PC-3 (cell line): Measurements from ENCODE around the gene TBPL1. TPM values are rescaled to one million over a fixed set of nuclear protein-coding genes. Genes with fewer than 3 reads are reported as not detected.

Experiments
- ATAC-seq: fragments of 200-7000 bp; cut with Tn5 transposase; 2 replicates; pipeline ENCODE4 v1.9.1; 2020; ENCODE audit warnings: mild to moderate bottlenecking, moderate library complexity
- BruUV-seq: library from RNA; stranded (reverse); fragments of 400-500 nt; replicated peaks from 2 replicates; lab custom pipeline; 2021; lab: Mats Ljungman, UMichigan
- CTCF ChIA-PET: fragments of 300-600 bp; sonication (Branson Sonifier 250); formaldehyde crosslinking; loops from one replicate; lab custom pipeline; 2022; ENCODE audit warnings: antibody characterized with exemption; lab: Charles Lee
- POLR2A ChIA-PET: fragments of 300-600 bp; sonication (Branson Sonifier 250); formaldehyde crosslinking; loops from one replicate; lab custom pipeline; 2022; ENCODE audit warnings: antibody characterized with exemption; ENCODE audit not compliant: unreplicated experiment; lab: Charles Lee
- DNase-seq: peaks from one replicate; pipeline ENCODE4 v3.0.0-alpha.2; 2015
- H2AFZ ChIP-seq: fragments of 300-600 bp; sonication (generic); 2 replicates; pipeline ENCODE4 v1.6.0; 2016; ENCODE audit warnings: antibody characterized with exemption, low read length
- H3F3A ChIP-seq: fragments of 300-600 bp; sonication (generic); one replicate; pipeline ENCODE4 v1.6.0; 2017; ENCODE audit warnings: antibody characterized with exemption, low read length, control low read depth, mild to moderate bottlenecking; ENCODE audit not compliant: unreplicated experiment
- H3K27ac ChIP-seq: fragments of 300-600 bp; sonication (generic); 2 replicates; pipeline ENCODE4 v1.5.1; 2016; ENCODE audit warnings: mild to moderate bottlenecking, low read length
- H3K27me3 ChIP-seq: fragments of 300-600 bp; sonication (generic); 2 replicates; pipeline ENCODE4 v1.6.1; 2016; ENCODE audit warnings: low read length, mixed read lengths
- H3K36me3 ChIP-seq: fragments of 300-600 bp; sonication (generic); 2 replicates; pipeline ENCODE4 v1.6.1; 2016; ENCODE audit warnings: low read depth, mixed run types, low read length, mixed read lengths
- H3K4me1 ChIP-seq: fragments of 300-600 bp; sonication (generic); 2 replicates; pipeline ENCODE4 v1.5.1; 2016; ENCODE audit warnings: low read length; ENCODE audit not compliant: insufficient read depth
- H3K4me2 ChIP-seq: fragments of 300-600 bp; sonication (generic); 2 replicates; pipeline ENCODE4 v1.6.0; 2016; ENCODE audit warnings: low read length
- H3K4me3 ChIP-seq: fragments of 300-600 bp; sonication (generic); 2 replicates; pipeline ENCODE4 v1.5.1; 2016; ENCODE audit warnings: mild to moderate bottlenecking, low read length, mixed read lengths
- H3K79me2 ChIP-seq: fragments of 300-600 bp; sonication (generic); 2 replicates; pipeline ENCODE4 v1.6.1; 2017; ENCODE audit warnings: low read length, mixed read lengths
- H3K9ac ChIP-seq: fragments of 300-600 bp; sonication (generic); 2 replicates; pipeline ENCODE4 v1.6.0; 2016; ENCODE audit warnings: mild to moderate bottlenecking, low read length
- H3K9me2 ChIP-seq: fragments of 300-600 bp; sonication (generic); replicated peaks from 2 replicates; pipeline ENCODE4 v1.6.1; 2016; ENCODE audit warnings: mixed run types, low read length, mixed read lengths
- H3K9me3 ChIP-seq: fragments of 300-600 bp; sonication (generic); 2 replicates; pipeline ENCODE4 v1.6.1; 2016; ENCODE audit warnings: low read length, mixed read lengths
- H4K20me1 ChIP-seq: fragments of 300-600 bp; sonication (generic); 2 replicates; pipeline ENCODE4 v1.6.1; 2016; ENCODE audit warnings: low read length, mixed read lengths
- CTCF ChIP-seq: fragments of 300-600 bp; sonication (generic); conservative IDR thresholded peaks from 2 replicates; pipeline ENCODE4 v1.5.1; 2017; ENCODE audit warnings: antibody characterized with exemption, low read depth, mild to moderate bottlenecking, low read length
- EZH2 ChIP-seq: fragments of 300-600 bp; sonication (generic); IDR thresholded peaks from one replicate; pipeline ENCODE4 v1.6.1; 2017; ENCODE audit warnings: antibody characterized with exemption, mild to moderate bottlenecking, low read length; ENCODE audit not compliant: unreplicated experiment
- EZH2phosphoT487 ChIP-seq: fragments of 300-600 bp; sonication (generic); IDR thresholded peaks from 2 replicates; pipeline ENCODE4 v1.6.1; 2018; ENCODE audit warnings: mild to moderate bottlenecking, antibody characterized with exemption, low read length, borderline replicate concordance
- intact Hi-C: fragments of 100-400 bp; cut with micrococcal nuclease; formaldehyde crosslinking; loops from 2 replicates; pipeline ENCODE4 v1.9.0; 2023
- total RNA-seq: library from RNA; depleted of rRNA; stranded (reverse); fragments of >200 nt; gene quantifications from 2 replicates; pipeline ENCODE4 v1.2.3, GENCODE V29; 2014

TBPL1 gene
- total RNA-seq, 1 experiment from 2014 or later, result 30.8 TPM

GRCh38 chr6:134000443-134000842 lies 47.4 kb downstream of the TBPL1 start:
- H3K36me3 ChIP-seq, result no peaks in the 10 kb centered on the region
- H3K4me3 ChIP-seq, result no peak overlapping the region; the same call in 1 of the 2 replicates
- DNase-seq, result peak; percentile 65
- intact Hi-C loops, result no loop called here
- H4K20me1 ChIP-seq, result no peaks in the 10 kb centered on the region
- CTCF ChIA-PET, result no interaction called here
- POLR2A ChIA-PET, result no interaction called here
- BruUV-seq, result no TSS peak
- ATAC-seq, result no peak
- H3K9me3 ChIP-seq, result no peaks in the 10 kb centered on the region
- no peaks in the 10 kb centered on the region for H3K9me2 ChIP-seq
- no peaks in the 10 kb centered on the region for H3K27me3 ChIP-seq
- H3K27ac ChIP-seq, result 0 out of 2 replicates have a peak overlapping the region, but pooled peaks have one; percentile 33
- peak overlapping the region; percentile 62 for H3K4me2 ChIP-seq
- no peaks in the 10 kb centered on the region for H3K79me2 ChIP-seq
- H3K4me1 ChIP-seq, result peaks cover 39% of the 10 kb centered on the region
- no peaks in the 10 kb centered on the region for H3F3A ChIP-seq
- TF ChIP-seq EZH2phosphoT487, result no peak
- no peak for TF ChIP-seq CTCF
- TF ChIP-seq EZH2, result no peak
- no peak overlapping the region for H2AFZ ChIP-seq
- H3K9ac ChIP-seq, result no peak overlapping the region

GRCh38 chr6:134002821-134003220 lies 49.8 kb downstream of the TBPL1 start:
- ChIA-PET POLR2A (interaction anchor here (0.6 kb wide), 1 partner anchor 50 kb away, joined by 4 read pairs; the partner anchor contains the start of gene SLC2A12), CTCF (interaction anchor here (0.8 kb wide), 1 partner anchor 61 kb away, joined by 4 read pairs; no protein-coding TSS in a partner anchor)
- DNase-seq, result no peak

More at GRCh38 chr6:134002821-134003220, 49.8 kb downstream of the TBPL1 start:
- intact Hi-C loops, result no loop called here
- Histone ChIP-seq H3K27ac (peak overlapping the region; percentile 42; the same call in 1 of the 2 replicates), H3K27me3 (no peaks in the 10 kb centered on the region), H3K4me3 (no peak overlapping the region), H4K20me1 (no peaks in the 10 kb centered on the region), H3K4me1 (peaks cover 38% of the 10 kb centered on the region), H3K79me2 (no peaks in the 10 kb centered on the region), H3F3A (no peaks in the 10 kb centered on the region), H3K9me2 (no peaks in the 10 kb centered on the region), H3K9ac (no peak overlapping the region), H3K4me2 (peak overlapping the region; percentile 34), H2AFZ (peak overlapping the region; percentile 68), H3K9me3 (no peaks in the 10 kb centered on the region), H3K36me3 (no peaks in the 10 kb centered on the region)
- no TSS peak for BruUV-seq
- peak; percentile 42 for ATAC-seq
- TF ChIP-seq EZH2, result no peak
- no peak for TF ChIP-seq EZH2phosphoT487
- TF ChIP-seq CTCF, result no peak
